HepG2 (cell line): Measurements from ENCODE around the gene SP5. TPM values are rescaled to one million over a fixed set of nuclear protein-coding genes. Genes with fewer than 3 reads are reported as not detected.

Source experiments
- ATAC-seq: fragments of 200-7000 bp; cut with Tn5 transposase; 3 replicates; pipeline ENCODE4 v1.9.1; 2020; ENCODE audit warnings: mild to moderate bottlenecking, moderate library complexity
- BruUV-seq: library from RNA; stranded (reverse); fragments of 400-500 nt; replicated peaks from 2 replicates; lab custom pipeline; 2021; lab: Mats Ljungman, UMichigan
- CTCF ChIA-PET: fragments of 300-600 bp; formaldehyde crosslinking; extraction: SDS; loops from one replicate; lab custom pipeline; 2021; ENCODE audit warnings: low total read pairs, inconsistent platforms, low intra/inter-chr PET ratio; lab: Yijun Ruan, JAX
- POLR2A ChIA-PET: fragments of 350-600 bp; sonication (Branson Sonifier 250); formaldehyde crosslinking; loops from one replicate; lab custom pipeline; 2020; ENCODE audit warnings: antibody characterized with exemption, inconsistent platforms; lab: Yijun Ruan, JAX
- DNase-seq: peaks from one replicate; pipeline ENCODE4 v3.0.0-alpha.2; 2015; ENCODE audit warnings: low spot score
- FAIRE-seq: peaks from 3 replicates; lab custom pipeline; 2011; peaks lifted over from hg19 to GRCh38; lab: Jason Lieb, UNC
- H2AFZ ChIP-seq: one replicate; pipeline ENCODE4 v1.6.1; 2011; ENCODE audit warnings: low read length, inconsistent platforms
- H3K27ac ChIP-seq: fragments of 300-600 bp; 3 replicates; pipeline ENCODE4 v1.8.0; 2011; ENCODE audit warnings: mixed run types, mild to moderate bottlenecking, mixed read lengths, low read length, inconsistent platforms; ENCODE audit not compliant: insufficient read depth; ENCODE audit errors: extremely low read length
- H3K27me3 ChIP-seq, 2 experiments: fragments of 200-600 bp in 1 of 2; 2 replicates in 1 of 2; 3 replicates in 1 of 2; pipeline versions ENCODE4 v1.6.0 to v1.8.0; 2011; ENCODE audit warnings: low read length in 2 of 2, mild to moderate bottlenecking in 2 of 2, moderate library complexity in 2 of 2, inconsistent platforms in 1 of 2; ENCODE audit not compliant: insufficient read depth in 2 of 2, control insufficient read depth in 1 of 2
- H3K36me3 ChIP-seq, 2 experiments: fragments of 200-600 bp in 1 of 2; replicated peaks in 1 of 2; 2 replicates in 1 of 2; 3 replicates in 1 of 2; pipeline versions ENCODE4 v1.5.1 to v1.8.0; 2011; ENCODE audit warnings: low read length in 2 of 2, inconsistent platforms in 1 of 2; ENCODE audit not compliant: insufficient read depth in 2 of 2, control insufficient read depth in 1 of 2
- H3K4me1 ChIP-seq: 2 replicates; pipeline ENCODE4 v1.5.1; 2012; ENCODE audit warnings: low read length, inconsistent platforms; ENCODE audit not compliant: insufficient read depth
- H3K4me2 ChIP-seq: 2 replicates; pipeline ENCODE4 v1.6.0; 2011; ENCODE audit warnings: low read depth, low read length, inconsistent platforms
- H3K4me3 ChIP-seq, 3 experiments: fragments of 200-600 bp in 1 of 3; sonication (generic), shearing (Covaris generic) in 1 of 3; replicated peaks in 1 of 3; 2 replicates each; pipeline ENCODE4 v1.5.1; 2011 to 2016; ENCODE audit warnings: low read length in 3 of 3, inconsistent platforms in 2 of 3, low read depth in 2 of 3, mild to moderate bottlenecking in 2 of 3, control low read depth in 1 of 3, mixed read lengths in 1 of 3; ENCODE audit not compliant: insufficient read depth in 1 of 3
- H3K79me2 ChIP-seq: one replicate; pipeline ENCODE4 v1.6.1; 2011; ENCODE audit warnings: low read length, inconsistent platforms; ENCODE audit not compliant: insufficient read depth
- H3K9ac ChIP-seq: 2 replicates; pipeline ENCODE4 v1.6.0; 2011; ENCODE audit warnings: mild to moderate bottlenecking, low read depth, low read length, inconsistent platforms; ENCODE audit not compliant: insufficient read depth
- H3K9me3 ChIP-seq: 2 replicates; pipeline ENCODE4 v1.5.1; 2012; ENCODE audit warnings: mild to moderate bottlenecking, low read length
- H4K20me1 ChIP-seq: 2 replicates; pipeline ENCODE4 v1.6.0; 2011; ENCODE audit warnings: inconsistent platforms, mild to moderate bottlenecking, low read length, moderate library complexity; ENCODE audit not compliant: insufficient read depth
- AGO2 ChIP-seq: fragments of 200-400 bp; formaldehyde crosslinking; optimal IDR thresholded peaks from 2 replicates; pipeline ENCODE3; 2017; ENCODE audit warnings: mild to moderate bottlenecking, low read depth, low read length, moderate library complexity
- CEBPB ChIP-seq: IDR thresholded peaks from 2 replicates; pipeline ENCODE4 v1.6.1; 2011; ENCODE audit warnings: low read depth, low read length, improper control_type of control experiment, borderline replicate concordance
- CEBPG ChIP-seq: IDR thresholded peaks from 2 replicates; pipeline ENCODE4 v1.6.1; 2016
- HMGXB3 ChIP-seq: sonication (generic); formaldehyde crosslinking; IDR thresholded peaks from 2 replicates; pipeline ENCODE4 v1.4.0; 2020; ENCODE audit warnings: missing genetic modification reagents, borderline replicate concordance
- POLR2AphosphoS5 ChIP-seq: IDR thresholded peaks from 2 replicates; pipeline ENCODE4 v1.6.1; 2012; ENCODE audit warnings: low read depth, low read length
- RAD51 ChIP-seq: fragments of 450-650 bp; IDR thresholded peaks from 2 replicates; pipeline ENCODE4 v1.6.1; 2016; ENCODE audit warnings: borderline replicate concordance
- RBFOX2 ChIP-seq: fragments of 200-400 bp; formaldehyde crosslinking; IDR thresholded peaks from 2 replicates; pipeline ENCODE4 v1.6.1; 2017; ENCODE audit warnings: low read depth, mild to moderate bottlenecking, low read length
- RFX3 ChIP-seq: IDR thresholded peaks from 2 replicates; pipeline ENCODE4 v1.6.1; 2016; ENCODE audit warnings: missing biosample characterization, missing genetic modification reagents
- SRSF4 ChIP-seq: fragments of 200-400 bp; formaldehyde crosslinking; IDR thresholded peaks from one replicate; pipeline ENCODE4 v1.6.1; 2018; ENCODE audit warnings: mild to moderate bottlenecking, low read depth, low read length, moderate library complexity; ENCODE audit not compliant: poor library complexity, severe bottlenecking
- TCF7L2 ChIP-seq: IDR thresholded peaks from 2 replicates; pipeline ENCODE4 v1.6.1; 2011; ENCODE audit warnings: mild to moderate bottlenecking, low read depth, low read length, moderate library complexity
- TGIF2 ChIP-seq: IDR thresholded peaks from 2 replicates; pipeline ENCODE4 v1.6.1; 2016; ENCODE audit warnings: control low read depth, missing compliant biosample characterization
- ZNF230 ChIP-seq: sonication (generic); formaldehyde crosslinking; IDR thresholded peaks from 2 replicates; pipeline ENCODE4 v1.4.0; 2020; ENCODE audit warnings: mild to moderate bottlenecking, missing genetic modification reagents
- ZNF766 ChIP-seq: sonication (generic); formaldehyde crosslinking; IDR thresholded peaks from 2 replicates; pipeline ENCODE4 v1.5.0; 2020; ENCODE audit warnings: missing genetic modification reagents, borderline replicate concordance
- ZNF878 ChIP-seq: sonication (generic); formaldehyde crosslinking; IDR thresholded peaks from 2 replicates; pipeline ENCODE4 v1.8.1; 2023; ENCODE audit warnings: mild to moderate bottlenecking, missing genetic modification reagents, moderate library complexity
- WGBS: methylation state at CpG from one replicate; pipeline ENCODE4 v1.1.6; 2017; ENCODE audit warnings: low lambda C conversion rate; 5-methylcytosine and 5-hydroxymethylcytosine counted together
- in situ Hi-C: cut with HindIII; loops from 2 replicates; pipeline ENCODE4 v1.10.0; 2017; ENCODE audit warnings: low pct_unique_long_range_greater_than_20kb; ENCODE audit not compliant: extremely low pct_ligation_motif_present
- intact Hi-C: fragments of 100-400 bp; cut with micrococcal nuclease; formaldehyde crosslinking; loops from one replicate; pipeline ENCODE4 v1.10.0; 2022; ENCODE audit not compliant: unreplicated experiment
- polyA plus RNA-seq, 8 experiments: library from polyadenylated mRNA; depleted of rRNA in 3 of 8; stranded (reverse) in 7 of 8; unstranded in 1 of 8; fragments of >200 nt; fragmentation: Illumina TruSeq in 4 of 8; extraction: Trizol in 4 of 8; gene quantifications; 2 replicates each; pipeline versions ENCODE4 v1.2.1 to v1.2.3, GENCODE V29; 2011 to 2016; ENCODE audit warnings: low read depth in 4 of 8, missing spikeins in 1 of 8, mixed read lengths in 1 of 8; ENCODE audit not compliant: insufficient read depth in 1 of 8
- total RNA-seq, 5 experiments: library from RNA; depleted of rRNA; stranded (reverse); fragments of >200 nt; fragmentation: Illumina TruSeq; extraction: Trizol; gene quantifications; 2 replicates each; pipeline ENCODE4 v1.2.3, GENCODE V29; 2016; ENCODE audit warnings: low read depth in 1 of 5
- TF ChIP-seq, protein P1 (sequence below): sonication (generic); formaldehyde crosslinking; IDR thresholded peaks from 2 replicates; pipeline ENCODE4 v1.4.0; 2020; ENCODE audit warnings: mild to moderate bottlenecking, missing genetic modification reagents

SP5 gene
- total and polyA plus RNA-seq, 2 of the 13 experiments (the other 11 are each of a cell fraction or from before 2014, with no cell fraction given), result 50.8 to 119 TPM

DNA sequence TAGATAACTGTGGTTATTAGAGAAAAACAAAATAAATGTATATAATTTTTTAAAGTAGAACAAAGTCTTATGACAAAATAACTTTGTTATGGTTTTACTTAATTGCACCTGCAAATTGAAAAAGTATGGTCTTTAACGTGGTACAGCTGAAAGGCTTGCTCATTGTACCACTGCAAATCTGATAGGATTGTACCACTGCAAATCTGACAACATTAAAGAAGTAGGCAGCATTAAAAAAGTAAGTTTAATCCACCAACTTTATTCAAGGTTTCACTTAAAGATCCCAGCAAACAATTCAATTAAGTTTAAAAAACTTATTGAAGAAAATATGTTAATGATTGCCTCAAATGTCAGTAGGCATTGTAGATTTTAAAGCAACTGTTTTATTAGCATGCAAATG, 4.7 kb downstream of the SP5 start (continued):
- TF ChIP-seq HMGXB3 (CRISPR knock-in tag) (no peak), POLR2AphosphoS5 (peak; percentile 43), RBFOX2 (peak; percentile 83), ZNF766 (CRISPR knock-in tag) (no peak), SRSF4 (peak; percentile 24), AGO2 (peak; percentile 63)
- TF ChIP-seq, protein P1, sequence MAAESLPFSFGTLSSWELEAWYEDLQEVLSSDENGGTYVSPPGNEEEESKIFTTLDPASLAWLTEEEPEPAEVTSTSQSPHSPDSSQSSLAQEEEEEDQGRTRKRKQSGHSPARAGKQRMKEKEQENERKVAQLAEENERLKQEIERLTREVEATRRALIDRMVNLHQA (CRISPR knock-in tag), result 0 out of 2 replicates have a peak, but pooled peaks have one; percentile 16

- Histone ChIP-seq H3K4me1 (peaks cover 25% of the 10 kb centered on the region), H3K4me3 (no peak overlapping the region), H3K9me3 (no peaks in the 10 kb centered on the region), H3K9ac (no peak overlapping the region), H3K27me3 (no peaks in the 10 kb centered on the region; a peak in 1 of 5 replicates), H3K36me3 (peaks cover 7 to 9% of the 10 kb centered on the region in 2 experiments; a peak in 4 of 5 replicates), H4K20me1 (peaks cover 55% of the 10 kb centered on the region), H3K27ac (no peak overlapping the region), H2AFZ (no peak overlapping the region), H3K79me2 (peaks cover 36% of the 10 kb centered on the region), H3K4me2 (no peak overlapping the region)
- BruUV-seq, result no TSS peak
- CTCF ChIA-PET, result no interaction called here
- TF ChIP-seq AGO2 (peak; percentile 66), TCF7L2 (0 out of 2 replicates have a peak, but pooled peaks have one; percentile 7), ZNF230 (no peak), ZNF878 (CRISPR knock-in tag) (no peak), CEBPB (peak; percentile 87), SRSF4 (peak; percentile 88), CEBPG (CRISPR knock-in tag) (peak; percentile 13; the same call in 1 of the 2 replicates), TGIF2 (no peak), RFX3 (CRISPR knock-in tag) (no peak), RBFOX2 (peak; percentile 75), RAD51 (no peak)
- ATAC-seq, result no peak
- FAIRE-seq, result no peak
- DNase-seq, result no peak
- intact Hi-C loops (no loop called here), in situ Hi-C loops (no loop called here)
- POLR2A ChIA-PET, result interaction anchor here (1.2 to 8.5 kb wide), 2 partner anchors 8 to 13 kb away, joined by 3 to 78 read pairs; partner anchors contain the start of gene SP5
- 96% methylated on average over 3 of the region's 3 CpGs for WGBS
Measured at GRCh38 chr2:170721678-170722077, 6.5 kb downstream of the SP5 start.
